ENCODE measurements around the gene KRTAP4-8. TPM values are rescaled to one million over a fixed set of nuclear protein-coding genes. Genes with fewer than 3 reads are reported as not detected.

The KRTAP4-8 gene
- total and polyA plus RNA-seq, 3 donors from 2014 or later: not detected

DNA sequence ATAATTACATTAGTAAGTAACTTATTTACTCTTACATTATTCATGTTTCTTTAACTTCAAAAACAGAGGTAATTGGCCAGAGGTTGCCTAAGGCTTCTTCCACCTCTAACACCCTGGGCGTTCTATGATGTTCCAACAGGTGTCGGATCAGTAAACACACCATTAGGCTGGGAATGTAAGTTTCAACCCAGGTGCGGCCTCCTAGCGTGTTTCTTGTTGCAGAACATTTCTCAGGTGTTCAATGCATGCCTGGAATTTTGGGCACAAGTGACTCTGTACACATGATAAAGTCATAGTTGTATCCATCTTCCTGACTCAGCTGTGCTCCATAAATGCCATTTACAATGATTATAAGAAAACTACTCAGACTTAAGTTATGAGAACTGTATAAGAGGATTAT is 43.9 kb downstream of the KRTAP4-8 start:
- no peak overlapping the region for H3K27ac ChIP-seq
- no peaks in the 10 kb centered on the region for H3K36me3 ChIP-seq (ENCODE audit: low read depth, missing control alignments)
- H3K27me3 ChIP-seq: no peaks in the 10 kb centered on the region
- intact Hi-C loops (cut with DNase I; ENCODE audit: low total_unique reads): no loop called here
- TF ChIP-seq POLR2A (IDR thresholded peaks at IDR 0.05): no peak
- TF ChIP-seq, protein P1, sequence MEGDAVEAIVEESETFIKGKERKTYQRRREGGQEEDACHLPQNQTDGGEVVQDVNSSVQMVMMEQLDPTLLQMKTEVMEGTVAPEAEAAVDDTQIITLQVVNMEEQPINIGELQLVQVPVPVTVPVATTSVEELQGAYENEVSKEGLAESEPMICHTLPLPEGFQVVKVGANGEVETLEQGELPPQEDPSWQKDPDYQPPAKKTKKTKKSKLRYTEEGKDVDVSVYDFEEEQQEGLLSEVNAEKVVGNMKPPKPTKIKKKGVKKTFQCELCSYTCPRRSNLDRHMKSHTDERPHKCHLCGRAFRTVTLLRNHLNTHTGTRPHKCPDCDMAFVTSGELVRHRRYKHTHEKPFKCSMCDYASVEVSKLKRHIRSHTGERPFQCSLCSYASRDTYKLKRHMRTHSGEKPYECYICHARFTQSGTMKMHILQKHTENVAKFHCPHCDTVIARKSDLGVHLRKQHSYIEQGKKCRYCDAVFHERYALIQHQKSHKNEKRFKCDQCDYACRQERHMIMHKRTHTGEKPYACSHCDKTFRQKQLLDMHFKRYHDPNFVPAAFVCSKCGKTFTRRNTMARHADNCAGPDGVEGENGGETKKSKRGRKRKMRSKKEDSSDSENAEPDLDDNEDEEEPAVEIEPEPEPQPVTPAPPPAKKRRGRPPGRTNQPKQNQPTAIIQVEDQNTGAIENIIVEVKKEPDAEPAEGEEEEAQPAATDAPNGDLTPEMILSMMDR (IDR thresholded peaks at IDR 0.05): no peak
- no peaks in the 10 kb centered on the region for H3K4me1 ChIP-seq
- H3K9me3 ChIP-seq: no peaks in the 10 kb centered on the region
- whole genome bisulfite sequencing, 2 donors: 90 to 96% methylated on average over 4 of the region's 4 CpGs
- DNase-seq: no peak
- no peak overlapping the region for H3K4me3 ChIP-seq

DNA sequence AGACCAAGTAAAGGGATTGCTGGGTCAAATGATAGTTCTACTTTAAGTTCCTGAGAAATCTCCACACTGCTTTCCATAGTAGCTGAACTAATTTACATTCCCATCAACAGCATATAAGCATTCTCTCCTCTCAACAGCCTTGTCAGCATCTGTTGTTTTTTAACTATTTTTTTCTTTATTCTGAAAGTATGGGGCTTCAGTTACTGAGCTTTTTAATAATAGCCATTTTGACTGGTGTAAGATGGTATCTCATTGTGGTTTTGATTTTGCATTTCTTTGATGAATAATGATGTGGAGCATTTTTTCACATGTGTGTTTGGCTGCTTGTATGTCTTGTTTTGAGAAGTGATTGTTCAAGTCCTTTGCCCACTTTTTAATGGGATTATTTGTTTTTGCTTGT is 45.4 kb downstream of the KRTAP4-8 start:
- no peak for DNase-seq
- Histone ChIP-seq H3K9me3 (no peaks in the 10 kb centered on the region), H3K36me3 (ENCODE audit: low read depth, missing control alignments) (no peaks in the 10 kb centered on the region), H3K4me3 (no peak overlapping the region), H3K27ac (no peak overlapping the region), H3K4me1 (no peaks in the 10 kb centered on the region), H3K27me3 (no peaks in the 10 kb centered on the region)
- TF ChIP-seq, protein P1 (IDR thresholded peaks at IDR 0.05): no peak
- no peak for TF ChIP-seq POLR2A (IDR thresholded peaks at IDR 0.05)
- intact Hi-C loops (cut with DNase I; ENCODE audit: low total_unique reads): no loop called here

DNA sequence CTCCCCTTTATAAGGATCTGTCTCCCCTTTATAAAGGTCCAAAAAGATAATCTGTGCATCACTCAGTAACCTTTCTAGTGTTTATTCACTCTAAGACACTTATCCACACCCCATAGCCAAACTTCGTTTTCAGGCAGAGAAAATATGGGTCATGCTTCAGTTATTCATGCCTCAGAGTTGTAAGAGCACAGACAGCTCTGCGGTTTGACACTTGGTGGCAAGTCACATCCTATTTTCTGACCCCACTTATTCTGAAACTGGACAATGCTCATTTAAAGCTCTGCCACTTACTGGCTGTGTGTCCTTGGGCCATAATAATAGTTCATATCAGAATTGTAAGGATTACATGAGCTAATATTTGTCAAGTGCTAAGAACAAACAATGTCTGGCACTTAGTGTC is 48.8 kb downstream of the KRTAP4-8 start:
- 53 to 71% methylated on average over 2 of the region's 2 CpGs for WGBS, 2 donors
- no peak for DNase-seq
- intact Hi-C loops (cut with DNase I; ENCODE audit: low total_unique reads): no loop called here

DNA sequence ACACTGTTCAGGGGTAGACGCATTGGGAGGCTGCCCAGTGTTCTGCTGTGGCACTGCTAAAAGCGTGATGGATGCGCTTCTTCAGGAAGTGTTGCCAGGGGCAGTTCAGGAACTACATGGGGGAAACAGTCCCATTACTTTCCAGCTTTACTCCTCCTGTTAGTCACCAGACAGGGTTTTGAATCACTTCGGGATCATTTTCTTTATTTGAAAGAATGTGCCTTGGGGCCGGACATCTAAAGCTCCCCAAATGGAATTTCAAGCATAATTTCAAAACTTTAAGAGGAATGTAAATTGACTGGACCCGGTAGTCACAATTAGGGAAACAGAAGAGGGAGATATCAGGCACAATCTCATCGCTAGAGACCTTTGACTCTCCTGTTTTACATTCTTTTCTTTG is 49.5 kb downstream of the KRTAP4-8 start:
- Histone ChIP-seq H3K4me3 (no peak overlapping the region), H3K36me3 (ENCODE audit: low read depth, missing control alignments) (no peaks in the 10 kb centered on the region), H3K27me3 (no peaks in the 10 kb centered on the region), H3K27ac (no peak overlapping the region), H3K9me3 (no peaks in the 10 kb centered on the region), H3K4me1 (no peaks in the 10 kb centered on the region)
- WGBS, 2 donors: 60 to 66% methylated on average over 7 of the region's 7 CpGs
- TF ChIP-seq, protein P1 (IDR thresholded peaks at IDR 0.05): no peak
- no peak for TF ChIP-seq POLR2A (IDR thresholded peaks at IDR 0.05)
- DNase-seq: no peak
- intact Hi-C loops (cut with DNase I; ENCODE audit: low total_unique reads): no loop called here

More for the DNA sequence above, 48.8 kb downstream of the KRTAP4-8 start:
- no peaks in the 10 kb centered on the region for H3K9me3 ChIP-seq
- TF ChIP-seq POLR2A (IDR thresholded peaks at IDR 0.05): no peak
- TF ChIP-seq, protein P1 (IDR thresholded peaks at IDR 0.05): no peak
- H3K4me1 ChIP-seq: no peaks in the 10 kb centered on the region
- H3K36me3 ChIP-seq (ENCODE audit: low read depth, missing control alignments): no peaks in the 10 kb centered on the region
- H3K27me3 ChIP-seq: no peaks in the 10 kb centered on the region
- no peak overlapping the region for H3K27ac ChIP-seq
- H3K4me3 ChIP-seq: no peak overlapping the region

Other genes with a start within 250 kb of the KRTAP4-8 start
Only the 30 nearest of the 38 such genes appear.
- not detected for gene KRT39, start 131.2 kb downstream of the KRTAP4-8 start, total RNA-seq
- gene KRT39, start 131.2 kb downstream of the KRTAP4-8 start, polyA plus RNA-seq (ENCODE audit: insufficient read depth, low read depth, low replicate concordance): not detected
- under 1 TPM in 1 of 2 donors, not detected in 1; 0.16 TPM for gene KRT40, start 113.8 kb downstream of the KRTAP4-8 start, total RNA-seq
- 0.45 TPM for gene KRT40, start 113.8 kb downstream of the KRTAP4-8 start, polyA plus RNA-seq (ENCODE audit: insufficient read depth, low read depth, low replicate concordance)
- not detected for gene KRTAP3-3, start 104.0 kb downstream of the KRTAP4-8 start, total RNA-seq
- not detected for gene KRTAP3-3, start 104.0 kb downstream of the KRTAP4-8 start, polyA plus RNA-seq (ENCODE audit: insufficient read depth, low read depth, low replicate concordance)
- gene KRTAP3-2, start 98.2 kb downstream of the KRTAP4-8 start, total RNA-seq: not detected
- not detected for gene KRTAP3-2, start 98.2 kb downstream of the KRTAP4-8 start, polyA plus RNA-seq (ENCODE audit: insufficient read depth, low read depth, low replicate concordance)
- not detected for gene KRTAP3-1, start 89.0 kb downstream of the KRTAP4-8 start, total RNA-seq
- gene KRTAP3-1, start 89.0 kb downstream of the KRTAP4-8 start, polyA plus RNA-seq (ENCODE audit: insufficient read depth, low read depth, low replicate concordance): not detected
- not detected for gene KRTAP1-5, start 70.9 kb downstream of the KRTAP4-8 start, total RNA-seq
- not detected for gene KRTAP1-5, start 70.9 kb downstream of the KRTAP4-8 start, polyA plus RNA-seq (ENCODE audit: insufficient read depth, low read depth, low replicate concordance)
- not detected for gene KRTAP1-4, start 67.9 kb downstream of the KRTAP4-8 start, total RNA-seq
- not detected for gene KRTAP1-4, start 67.9 kb downstream of the KRTAP4-8 start, polyA plus RNA-seq (ENCODE audit: insufficient read depth, low read depth, low replicate concordance)
- gene KRTAP1-3, start 63.3 kb downstream of the KRTAP4-8 start, total RNA-seq: not detected
- not detected for gene KRTAP1-3, start 63.3 kb downstream of the KRTAP4-8 start, polyA plus RNA-seq (ENCODE audit: insufficient read depth, low read depth, low replicate concordance)
- gene KRTAP1-1, start 56.7 kb downstream of the KRTAP4-8 start, total RNA-seq: not detected
- not detected for gene KRTAP1-1, start 56.7 kb downstream of the KRTAP4-8 start, polyA plus RNA-seq (ENCODE audit: insufficient read depth, low read depth, low replicate concordance)
- gene KRTAP2-1, start 50.8 kb downstream of the KRTAP4-8 start, total RNA-seq: not detected
- gene KRTAP2-1, start 50.8 kb downstream of the KRTAP4-8 start, polyA plus RNA-seq (ENCODE audit: insufficient read depth, low read depth, low replicate concordance): not detected
- not detected for gene KRTAP2-2, start 42.9 kb downstream of the KRTAP4-8 start, total RNA-seq
- gene KRTAP2-2, start 42.9 kb downstream of the KRTAP4-8 start, polyA plus RNA-seq (ENCODE audit: insufficient read depth, low read depth, low replicate concordance): not detected
- gene KRTAP2-3, start 38.0 kb downstream of the KRTAP4-8 start, total RNA-seq: not detected
- gene KRTAP2-3, start 38.0 kb downstream of the KRTAP4-8 start, polyA plus RNA-seq (ENCODE audit: insufficient read depth, low read depth, low replicate concordance): not detected
- not detected for gene KRTAP2-4, start 32.3 kb downstream of the KRTAP4-8 start, total RNA-seq
- gene KRTAP2-4, start 32.3 kb downstream of the KRTAP4-8 start, polyA plus RNA-seq (ENCODE audit: insufficient read depth, low read depth, low replicate concordance): not detected
- gene KRTAP4-7, start 14.0 kb downstream of the KRTAP4-8 start, total RNA-seq: not detected
- not detected for gene KRTAP4-7, start 14.0 kb downstream of the KRTAP4-8 start, polyA plus RNA-seq (ENCODE audit: insufficient read depth, low read depth, low replicate concordance)
- gene KRTAP4-16, start 4.1 kb upstream of the KRTAP4-8 start, total RNA-seq: not detected
- not detected for gene KRTAP4-16, start 4.1 kb upstream of the KRTAP4-8 start, polyA plus RNA-seq (ENCODE audit: insufficient read depth, low read depth, low replicate concordance)
- not detected for gene KRTAP4-9, start 7.2 kb upstream of the KRTAP4-8 start, total RNA-seq
- gene KRTAP4-9, start 7.2 kb upstream of the KRTAP4-8 start, polyA plus RNA-seq (ENCODE audit: insufficient read depth, low read depth, low replicate concordance): not detected
- not detected for gene KRTAP4-11, start 20.2 kb upstream of the KRTAP4-8 start, total RNA-seq
- gene KRTAP4-11, start 20.2 kb upstream of the KRTAP4-8 start, polyA plus RNA-seq (ENCODE audit: insufficient read depth, low read depth, low replicate concordance): not detected
- not detected for gene KRTAP4-12, start 26.0 kb upstream of the KRTAP4-8 start, total RNA-seq
- not detected for gene KRTAP4-12, start 26.0 kb upstream of the KRTAP4-8 start, polyA plus RNA-seq (ENCODE audit: insufficient read depth, low read depth, low replicate concordance)
- not detected for gene KRTAP4-6, start 42.4 kb upstream of the KRTAP4-8 start, total RNA-seq
- not detected for gene KRTAP4-6, start 42.4 kb upstream of the KRTAP4-8 start, polyA plus RNA-seq (ENCODE audit: insufficient read depth, low read depth, low replicate concordance)
- gene KRTAP4-5, start 51.7 kb upstream of the KRTAP4-8 start, total RNA-seq: not detected
- not detected for gene KRTAP4-5, start 51.7 kb upstream of the KRTAP4-8 start, polyA plus RNA-seq (ENCODE audit: insufficient read depth, low read depth, low replicate concordance)
- gene KRTAP4-4, start 62.6 kb upstream of the KRTAP4-8 start, total RNA-seq: not detected
- gene KRTAP4-4, start 62.6 kb upstream of the KRTAP4-8 start, polyA plus RNA-seq (ENCODE audit: insufficient read depth, low read depth, low replicate concordance): not detected
- gene KRTAP4-3, start 70.1 kb upstream of the KRTAP4-8 start, total RNA-seq: not detected
- not detected for gene KRTAP4-3, start 70.1 kb upstream of the KRTAP4-8 start, polyA plus RNA-seq (ENCODE audit: insufficient read depth, low read depth, low replicate concordance)
- not detected for gene KRTAP4-2, start 80.1 kb upstream of the KRTAP4-8 start, total RNA-seq
- gene KRTAP4-2, start 80.1 kb upstream of the KRTAP4-8 start, polyA plus RNA-seq (ENCODE audit: insufficient read depth, low read depth, low replicate concordance): not detected
- not detected for gene KRTAP4-1, start 86.8 kb upstream of the KRTAP4-8 start, total RNA-seq
- gene KRTAP4-1, start 86.8 kb upstream of the KRTAP4-8 start, polyA plus RNA-seq (ENCODE audit: insufficient read depth, low read depth, low replicate concordance): not detected
- not detected for gene KRTAP9-1, start 91.7 kb upstream of the KRTAP4-8 start, total RNA-seq
- gene KRTAP9-1, start 91.7 kb upstream of the KRTAP4-8 start, polyA plus RNA-seq (ENCODE audit: insufficient read depth, low read depth, low replicate concordance): not detected
- not detected for gene KRTAP9-2, start 128.5 kb upstream of the KRTAP4-8 start, total RNA-seq
- not detected for gene KRTAP9-2, start 128.5 kb upstream of the KRTAP4-8 start, polyA plus RNA-seq (ENCODE audit: insufficient read depth, low read depth, low replicate concordance)
- not detected for gene KRTAP9-3, start 134.3 kb upstream of the KRTAP4-8 start, total RNA-seq
- not detected for gene KRTAP9-3, start 134.3 kb upstream of the KRTAP4-8 start, polyA plus RNA-seq (ENCODE audit: insufficient read depth, low read depth, low replicate concordance)
- gene KRTAP9-8, start 139.9 kb upstream of the KRTAP4-8 start, total RNA-seq: not detected
- not detected for gene KRTAP9-8, start 139.9 kb upstream of the KRTAP4-8 start, polyA plus RNA-seq (ENCODE audit: insufficient read depth, low read depth, low replicate concordance)
- gene KRTAP9-4, start 151.5 kb upstream of the KRTAP4-8 start, total RNA-seq: not detected
- gene KRTAP9-4, start 151.5 kb upstream of the KRTAP4-8 start, polyA plus RNA-seq (ENCODE audit: insufficient read depth, low read depth, low replicate concordance): not detected
- gene KRTAP9-9, start 157.2 kb upstream of the KRTAP4-8 start, total RNA-seq: not detected
- gene KRTAP9-9, start 157.2 kb upstream of the KRTAP4-8 start, polyA plus RNA-seq (ENCODE audit: insufficient read depth, low read depth, low replicate concordance): not detected